ENCODE data around the gene VWA3B.

The VWA3B gene, protein sequence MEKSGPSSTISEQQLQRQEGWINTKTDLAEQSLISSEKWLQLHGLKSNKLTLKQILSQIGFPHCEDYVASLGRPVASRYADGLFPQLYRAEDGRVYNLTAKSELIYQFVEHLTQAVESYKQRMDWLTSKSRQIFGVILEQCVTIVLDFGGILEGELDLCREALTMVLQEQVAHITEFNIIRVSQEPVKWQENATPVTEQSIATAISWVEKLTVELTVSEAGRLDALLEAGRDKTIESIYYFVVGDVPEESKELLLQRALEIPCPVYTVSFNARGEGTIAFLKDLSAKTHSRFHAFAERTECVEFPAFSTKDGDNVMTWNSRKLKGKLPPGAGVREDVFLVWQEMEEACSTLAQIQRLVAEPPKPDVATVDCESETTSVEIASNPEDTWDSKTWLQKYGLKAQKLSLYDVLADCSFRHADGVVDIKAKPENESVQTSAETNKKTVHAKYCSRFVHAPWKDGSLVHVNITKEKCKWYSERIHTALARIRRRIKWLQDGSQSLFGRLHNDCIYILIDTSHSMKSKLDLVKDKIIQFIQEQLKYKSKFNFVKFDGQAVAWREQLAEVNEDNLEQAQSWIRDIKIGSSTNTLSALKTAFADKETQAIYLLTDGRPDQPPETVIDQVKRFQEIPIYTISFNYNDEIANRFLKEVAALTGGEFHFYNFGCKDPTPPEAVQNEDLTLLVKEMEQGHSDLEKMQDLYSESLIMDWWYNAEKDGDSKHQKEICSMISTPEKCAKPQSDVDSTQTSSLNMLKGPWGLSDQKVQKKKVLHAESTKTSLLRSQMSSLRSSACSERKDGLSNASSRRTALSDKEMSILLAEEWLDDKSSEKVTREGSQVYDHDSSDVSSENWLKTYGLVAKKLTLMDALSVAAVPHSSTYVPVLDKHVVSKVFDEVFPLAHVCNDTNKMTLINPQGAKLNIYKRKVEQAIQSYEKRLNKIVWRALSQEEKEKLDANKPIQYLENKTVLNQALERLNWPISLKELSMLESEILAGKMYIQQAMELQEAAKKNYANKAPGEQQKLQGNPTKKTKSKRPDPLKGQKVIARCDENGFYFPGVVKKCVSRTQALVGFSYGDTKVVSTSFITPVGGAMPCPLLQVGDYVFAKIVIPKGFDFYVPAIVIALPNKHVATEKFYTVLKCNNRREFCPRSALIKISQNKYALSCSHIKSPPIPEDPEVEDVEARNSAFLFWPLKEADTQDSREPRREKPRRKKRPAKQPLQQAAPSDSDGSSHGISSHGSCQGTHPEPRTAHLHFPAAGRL (N-terminal part only)

DNA sequence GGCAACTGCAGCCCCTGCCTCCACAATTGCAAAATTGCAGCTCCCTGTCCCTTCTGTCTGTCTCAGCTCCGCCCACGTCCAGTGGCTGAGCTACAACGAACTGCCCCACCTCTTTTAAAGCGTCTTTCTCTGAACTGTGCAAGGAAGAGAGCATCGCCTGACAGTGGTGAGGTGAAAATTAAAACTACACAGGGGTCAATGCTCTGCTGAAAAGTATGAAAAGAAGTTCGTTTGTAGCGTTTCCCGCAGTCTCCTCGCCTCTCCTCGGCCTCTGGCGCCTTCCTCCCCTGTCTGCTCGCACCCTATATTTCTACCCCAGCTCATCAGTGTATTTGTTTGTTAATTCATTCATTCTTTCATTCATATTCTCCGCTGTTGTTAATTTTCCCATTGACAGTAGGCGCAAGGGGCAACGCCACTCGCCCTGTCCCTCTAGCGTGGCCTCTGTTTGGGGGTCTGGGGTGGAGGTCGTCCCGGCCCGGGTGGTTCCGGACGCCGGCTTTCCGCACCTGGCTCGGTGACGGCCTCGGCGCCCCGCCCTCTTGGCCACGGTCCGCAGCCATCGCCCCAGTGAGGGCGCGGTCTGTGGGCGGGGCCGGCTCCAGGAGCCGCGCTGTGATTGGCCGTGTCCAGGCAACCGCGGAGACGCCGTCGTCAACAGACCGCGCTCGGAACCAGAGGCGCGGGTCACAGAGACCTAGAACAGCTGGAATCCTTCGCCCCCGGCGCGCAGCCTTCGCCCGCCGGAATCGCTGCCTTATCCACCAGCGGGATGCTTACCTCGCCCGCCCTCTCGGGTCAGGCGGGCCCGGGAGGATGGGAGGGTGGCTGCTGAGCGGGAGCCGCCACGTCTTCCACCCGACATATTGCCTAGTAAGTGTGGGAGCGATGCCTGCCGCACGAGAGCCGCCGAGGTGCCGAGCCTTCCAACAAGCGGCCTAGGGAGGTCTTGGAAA is at the start of gene VWA3B:
Gene VWA3B, plus strand, starts transcription at position 677 of the 956 bp plus-strand sequence. CDS start 5,926 bp downstream, outside the sequence.
- Histone ChIP-seq H3K4me3 (ENCODE audit: low read depth, low read length) (peak within 1 kb of the TSS; percentile 13), H3K9me3 (ENCODE audit: control insufficient read depth, low read length) (no peaks in the 10 kb centered on the region), H3K36me3 (ENCODE audit: control insufficient read depth, insufficient read depth, low read length) (no peaks in the 10 kb centered on the region), H3K4me1 (no peaks in the 10 kb centered on the region), H3K27me3 (ENCODE audit: control insufficient read depth, insufficient read depth, low read length) (no peaks in the 10 kb centered on the region), H3K4me2 (ENCODE audit: low read length) (peak within 1 kb of the TSS; percentile 54), H3K9ac (no peak within 1 kb of the TSS), H2AFZ (peak within 1 kb of the TSS; percentile 32), H3K27ac (no peak within 1 kb of the TSS), H3K79me2 (no peaks in the 10 kb centered on the region)
- TF ChIP-seq, protein P1, sequence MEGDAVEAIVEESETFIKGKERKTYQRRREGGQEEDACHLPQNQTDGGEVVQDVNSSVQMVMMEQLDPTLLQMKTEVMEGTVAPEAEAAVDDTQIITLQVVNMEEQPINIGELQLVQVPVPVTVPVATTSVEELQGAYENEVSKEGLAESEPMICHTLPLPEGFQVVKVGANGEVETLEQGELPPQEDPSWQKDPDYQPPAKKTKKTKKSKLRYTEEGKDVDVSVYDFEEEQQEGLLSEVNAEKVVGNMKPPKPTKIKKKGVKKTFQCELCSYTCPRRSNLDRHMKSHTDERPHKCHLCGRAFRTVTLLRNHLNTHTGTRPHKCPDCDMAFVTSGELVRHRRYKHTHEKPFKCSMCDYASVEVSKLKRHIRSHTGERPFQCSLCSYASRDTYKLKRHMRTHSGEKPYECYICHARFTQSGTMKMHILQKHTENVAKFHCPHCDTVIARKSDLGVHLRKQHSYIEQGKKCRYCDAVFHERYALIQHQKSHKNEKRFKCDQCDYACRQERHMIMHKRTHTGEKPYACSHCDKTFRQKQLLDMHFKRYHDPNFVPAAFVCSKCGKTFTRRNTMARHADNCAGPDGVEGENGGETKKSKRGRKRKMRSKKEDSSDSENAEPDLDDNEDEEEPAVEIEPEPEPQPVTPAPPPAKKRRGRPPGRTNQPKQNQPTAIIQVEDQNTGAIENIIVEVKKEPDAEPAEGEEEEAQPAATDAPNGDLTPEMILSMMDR (IDR thresholded peaks at IDR 0.05), result no peak

DNA sequence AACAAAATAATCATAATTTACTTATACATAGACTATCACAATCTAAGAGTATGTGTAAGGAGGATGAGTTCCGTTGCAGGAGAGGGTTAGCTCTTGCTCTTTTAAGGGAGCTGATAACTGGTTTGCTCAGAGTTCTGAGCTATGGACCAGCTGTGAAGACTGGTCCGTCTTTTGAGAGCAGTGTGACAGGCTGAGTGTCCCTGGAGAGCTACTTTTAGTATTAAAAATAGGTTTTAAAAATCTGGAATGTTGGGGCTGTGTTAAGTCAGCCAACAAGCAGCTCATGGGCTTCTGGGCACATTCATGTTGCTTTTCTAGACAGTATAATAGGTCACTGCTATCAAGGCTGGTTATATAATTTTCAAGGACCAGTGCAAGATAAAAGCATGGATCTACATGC is 49.8 kb upstream of the VWA3B start:
- Histone ChIP-seq H3K27ac (no peak overlapping the region), H3K79me2 (no peaks in the 10 kb centered on the region), H3K4me1 (no peaks in the 10 kb centered on the region), H3K36me3 (ENCODE audit: control insufficient read depth, insufficient read depth, low read length) (no peaks in the 10 kb centered on the region), H3K9ac (no peak overlapping the region), H3K9me3 (ENCODE audit: control insufficient read depth, low read length) (no peaks in the 10 kb centered on the region), H3K4me2 (ENCODE audit: low read length) (no peak overlapping the region), H3K4me3 (ENCODE audit: low read depth, low read length) (no peak overlapping the region), H2AFZ (no peak overlapping the region), H3K27me3 (ENCODE audit: control insufficient read depth, insufficient read depth, low read length) (no peaks in the 10 kb centered on the region)
- TF ChIP-seq, protein P1 (IDR thresholded peaks at IDR 0.05), result no peak

DNA sequence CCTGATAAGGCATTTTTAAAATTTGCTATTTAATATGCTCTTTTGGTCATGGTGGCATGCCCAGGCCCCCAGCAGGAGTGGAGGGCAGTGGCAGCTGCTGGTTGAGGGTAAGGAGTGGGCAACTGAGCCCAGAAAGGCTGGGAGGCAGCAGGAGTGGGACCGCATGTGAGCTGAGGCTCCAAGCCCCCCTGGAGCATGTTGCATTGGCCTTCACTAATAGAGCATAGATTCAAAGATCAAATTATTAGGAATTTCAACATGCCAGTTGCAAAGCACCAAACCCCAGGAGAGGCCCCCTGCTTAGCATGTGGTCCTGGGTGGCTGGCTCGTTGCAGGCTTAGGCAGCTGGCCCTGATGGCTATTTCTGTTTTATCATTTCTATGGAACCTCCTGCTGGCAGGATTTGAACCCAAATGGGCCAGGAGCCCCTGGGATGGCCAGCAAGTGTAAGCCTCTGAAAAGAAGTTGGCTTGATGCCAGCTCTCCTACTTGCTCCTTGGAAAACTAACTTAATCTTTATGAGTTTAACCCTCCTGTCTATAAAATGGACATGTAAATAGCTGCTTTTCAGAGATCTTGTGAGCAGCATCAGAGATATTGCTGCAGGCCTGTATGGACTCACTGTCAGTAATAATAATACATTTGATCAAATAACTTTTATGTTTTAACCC is 49.2 kb upstream of the VWA3B start:
- H3K9ac ChIP-seq, result no peak overlapping the region
- no peaks in the 10 kb centered on the region for H3K9me3 ChIP-seq (ENCODE audit: control insufficient read depth, low read length)

More for the DNA sequence above, 49.2 kb upstream of the VWA3B start:
- H3K27me3 ChIP-seq (ENCODE audit: control insufficient read depth, insufficient read depth, low read length), result no peaks in the 10 kb centered on the region
- no peak overlapping the region for H3K4me3 ChIP-seq (ENCODE audit: low read depth, low read length)
- no peaks in the 10 kb centered on the region for H3K4me1 ChIP-seq
- H3K27ac ChIP-seq, result no peak overlapping the region
- H3K36me3 ChIP-seq (ENCODE audit: control insufficient read depth, insufficient read depth, low read length), result no peaks in the 10 kb centered on the region
- no peak overlapping the region for H2AFZ ChIP-seq
- no peak overlapping the region for H3K4me2 ChIP-seq (ENCODE audit: low read length)
- TF ChIP-seq, protein P1 (IDR thresholded peaks at IDR 0.05), result no peak
- H3K79me2 ChIP-seq, result no peaks in the 10 kb centered on the region

Data from parathyroid adenoma (tissue), 2 donors.